GM11168 (cell line): ENCODE data around the gene ERG.

Experiments used
- in situ Hi-C: fragments of 300-500 bp; cut with MboI; formaldehyde crosslinking; loops from one replicate; pipeline ENCODE4 v1.12.0; 2022; ENCODE audit warnings: low sequenced_read_pairs; ENCODE audit not compliant: unreplicated experiment

ERG gene

GRCh38 chr21:38401191-38401926 is 96.9 kb downstream of the ERG start:
- in situ Hi-C loops, result no loop called here

GRCh38 chr21:38400195-38400919 is 97.9 kb downstream of the ERG start:
- in situ Hi-C loops, result no loop called here

GRCh38 chr21:38399103-38399502 is 99.2 kb downstream of the ERG start:
- in situ Hi-C loops, result no loop called here

DNA sequence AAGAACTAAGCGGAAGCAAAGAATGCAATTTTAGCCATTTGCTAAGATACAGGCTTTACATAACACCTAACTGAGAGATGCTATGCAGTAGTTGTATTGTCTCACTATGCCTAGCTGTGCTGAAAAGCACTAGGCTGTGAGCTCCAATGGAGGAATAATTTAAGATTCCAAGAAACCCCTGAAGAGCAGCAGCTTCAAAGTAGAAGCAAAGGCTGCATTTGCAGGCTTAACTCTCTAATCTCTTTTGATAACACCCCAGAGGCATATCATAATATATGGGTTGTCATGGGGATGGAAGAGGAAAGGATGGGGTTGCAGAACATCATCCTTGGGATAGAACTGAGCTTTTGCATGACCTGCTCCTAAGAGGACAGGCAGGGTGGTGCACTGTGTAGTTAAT is 102.0 kb downstream of the ERG start:
- in situ Hi-C loops, result no loop called here

DNA sequence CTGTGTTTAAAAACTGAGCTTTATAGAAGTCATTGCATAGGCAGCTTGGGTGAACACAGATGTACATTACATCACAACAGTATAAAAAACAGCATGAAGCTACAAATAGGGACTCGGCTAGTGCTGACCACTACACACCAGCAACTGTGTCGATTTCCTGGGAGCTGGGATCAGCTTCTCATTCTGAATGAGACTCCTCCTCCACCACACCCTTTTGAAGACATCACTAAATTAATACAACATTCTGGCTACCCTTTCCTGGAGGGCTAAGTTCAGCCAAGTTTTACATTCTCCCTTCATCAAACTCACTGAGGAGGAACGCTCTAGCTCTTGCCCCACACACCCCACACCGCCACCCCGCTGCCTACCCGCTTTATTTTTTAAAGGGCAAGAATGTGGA is 102.7 kb downstream of the ERG start:
- in situ Hi-C loops, result no loop called here

DNA sequence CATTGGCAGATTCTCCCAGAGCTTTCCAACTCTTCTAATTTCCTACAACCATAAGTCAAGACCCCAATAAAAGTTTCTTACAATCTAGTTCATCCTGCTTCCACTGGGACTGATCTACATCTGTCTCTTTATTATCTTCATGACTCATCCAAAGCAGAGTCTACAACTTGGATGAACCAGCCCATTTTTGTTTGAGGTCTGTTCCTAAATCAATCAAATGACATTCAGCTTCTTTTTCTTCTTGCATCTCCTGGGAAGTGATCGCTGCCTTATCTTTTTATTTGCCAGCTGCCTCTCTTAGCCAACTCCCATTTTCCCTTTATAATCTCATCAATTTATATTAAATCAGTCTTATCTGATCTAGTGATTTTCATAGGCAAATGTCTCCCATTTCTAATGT is 105.6 kb downstream of the ERG start:
- in situ Hi-C loops, result no loop called here

DNA sequence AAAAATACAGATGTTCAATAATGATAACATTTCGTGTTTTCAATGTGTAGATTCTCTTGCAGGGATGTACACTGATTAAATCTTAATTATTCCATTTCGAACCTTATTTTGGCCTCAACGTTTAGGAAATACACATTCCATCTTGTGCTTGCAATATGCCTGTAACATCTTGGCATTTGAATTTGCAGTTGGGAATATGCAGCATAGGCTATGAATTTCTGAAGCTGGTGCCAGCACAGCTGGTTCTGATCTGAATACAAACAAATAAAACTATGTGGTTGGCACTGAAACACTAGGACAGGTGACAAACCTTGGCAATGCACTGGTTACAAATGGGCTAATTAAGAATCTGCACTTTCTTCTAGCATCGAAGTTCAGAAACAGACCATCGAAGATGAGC is 108.4 kb downstream of the ERG start:
- in situ Hi-C loops, result no loop called here

GRCh38 chr21:38389354-38389676 is 109.0 kb downstream of the ERG start:
- in situ Hi-C loops, result no loop called here

- in situ Hi-C loops, result no loop called here
Measured at GRCh38 chr21:38388647-38389353, 109.5 kb downstream of the ERG start.

DNA sequence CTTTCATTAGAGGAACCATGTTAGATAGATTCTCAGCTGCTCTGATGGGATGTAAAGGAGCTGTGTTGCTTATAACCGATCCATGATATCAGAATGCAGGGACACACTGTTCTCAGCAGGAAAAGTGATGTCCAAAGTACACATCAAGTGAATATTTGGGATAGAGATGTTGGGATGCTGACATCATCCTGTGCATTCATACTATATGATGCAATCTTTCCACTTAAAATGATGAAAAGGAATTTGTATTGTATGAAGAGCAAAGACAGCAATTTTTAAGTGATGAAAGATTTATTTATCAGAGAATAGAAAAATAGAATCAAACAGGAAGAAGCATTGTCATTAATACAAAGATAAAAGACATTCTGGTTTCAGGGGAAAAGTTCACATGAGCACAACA is 110.1 kb downstream of the ERG start:
- in situ Hi-C loops, result no loop called here

GRCh38 chr21:38386967-38387366 is 111.3 kb downstream of the ERG start:
- in situ Hi-C loops, result no loop called here

GRCh38 chr21:38385427-38386175 is 112.7 kb downstream of the ERG start:
- in situ Hi-C loops, result no loop called here

- in situ Hi-C loops, result no loop called here
Measured at GRCh38 chr21:38384675-38385426, 113.4 kb downstream of the ERG start.

- in situ Hi-C loops, result no loop called here
Measured at GRCh38 chr21:38384238-38384560, 114.1 kb downstream of the ERG start.

DNA sequence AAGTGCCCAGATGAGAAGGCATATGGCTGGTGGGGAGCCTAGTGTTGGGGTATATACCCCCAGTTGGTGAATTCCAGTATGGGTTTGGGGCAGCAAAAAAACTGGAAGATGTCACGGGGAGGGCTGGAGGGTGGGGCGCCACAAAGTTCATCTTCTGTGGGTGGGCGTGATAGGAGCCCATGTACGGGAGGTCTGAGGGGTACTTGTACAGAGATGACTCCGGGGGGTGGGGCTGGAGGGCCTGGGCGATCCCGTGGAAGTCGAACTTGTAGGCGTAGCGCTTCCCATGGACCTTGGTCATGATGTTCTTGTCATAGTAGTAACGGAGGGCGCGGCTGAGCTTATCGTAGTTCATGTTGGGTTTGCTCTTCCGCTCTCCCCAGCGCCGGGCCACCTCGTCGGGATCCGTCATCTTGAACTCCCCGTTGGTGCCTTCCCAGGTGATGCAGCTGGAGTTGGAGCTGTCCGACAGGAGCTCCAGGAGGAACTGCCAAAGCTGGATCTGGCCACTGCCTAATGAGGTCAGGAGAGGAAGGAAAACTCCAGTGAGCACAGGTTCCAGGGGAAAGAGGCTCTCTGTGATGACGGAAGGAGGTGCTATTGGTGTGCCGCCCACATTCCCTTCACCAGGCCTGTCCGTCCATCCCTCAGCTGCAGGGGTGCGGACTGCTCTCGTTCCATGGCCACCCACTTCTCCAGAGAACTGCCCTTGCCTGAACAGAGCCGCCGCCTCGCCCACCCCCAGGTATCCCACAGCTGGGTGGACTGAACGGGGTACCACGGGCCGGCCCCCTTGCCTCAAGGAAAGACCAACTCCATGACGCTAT is 114.7 kb downstream of the ERG start:
- in situ Hi-C loops, result no loop called here

DNA sequence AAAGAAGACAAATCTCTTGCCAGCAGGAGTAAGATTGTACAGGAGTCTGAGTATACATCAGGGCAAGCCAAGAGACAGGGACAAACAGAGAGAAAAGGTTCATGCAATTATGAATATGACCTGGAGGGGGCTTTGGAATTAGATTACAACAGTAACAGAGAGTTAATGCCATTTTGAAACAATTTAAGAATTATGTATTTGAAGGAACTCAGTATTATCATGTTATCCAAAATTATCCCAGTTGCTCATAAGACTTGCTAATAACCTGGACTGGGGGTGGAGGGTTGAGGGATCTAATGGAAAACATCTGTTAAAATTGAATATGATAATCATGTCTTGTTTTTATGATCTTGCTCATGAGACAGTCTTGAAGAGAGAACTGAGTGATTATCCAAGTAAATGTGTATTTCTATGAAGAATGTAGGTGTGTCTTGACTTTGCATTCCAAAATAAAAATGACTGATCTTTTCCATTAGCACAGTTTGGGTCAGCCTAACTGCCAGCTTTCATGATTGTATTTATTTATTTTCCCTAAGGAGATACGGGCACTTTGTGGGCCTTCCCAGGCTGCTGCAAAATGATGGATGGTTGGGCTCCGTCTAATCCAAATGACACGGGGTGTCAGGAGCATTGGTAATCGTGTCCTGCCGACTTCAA is 117.7 kb downstream of the ERG start:
- in situ Hi-C loops, result no loop called here

- in situ Hi-C loops, result no loop called here
Measured at GRCh38 chr21:38379147-38379546, 119.1 kb downstream of the ERG start.

- in situ Hi-C loops, result no loop called here
Measured at GRCh38 chr21:38377165-38378088, 120.8 kb downstream of the ERG start.
